HG02763 (cell line): Measurements from ENCODE around the gene POMGNT2.

Source experiments
- ATAC-seq: cut with Tn5 transposase; IDR thresholded peaks from one replicate; pipeline ENCODE4 v1.9.1; 2021; ENCODE audit warnings: mild to moderate bottlenecking, moderate library complexity; ENCODE audit not compliant: unreplicated experiment

The POMGNT2 gene

GRCh38 chr3:43105596-43106292, at the start of gene POMGNT2:
Gene POMGNT2, minus strand, starts transcription at chr3:43106079. Its CDS starts 24,648 bp downstream, at chr3:43081431.
- ATAC-seq, result peak; percentile 92

- ATAC-seq, result no peak
Observed at GRCh38 chr3:43154980-43155379, 49.1 kb upstream of the POMGNT2 start.

GRCh38 chr3:43153216-43154083, 47.6 kb upstream of the POMGNT2 start:
- no peak for ATAC-seq

- no peak for ATAC-seq
Observed at GRCh38 chr3:43152649-43153048, 46.8 kb upstream of the POMGNT2 start.

- no peak for ATAC-seq
Observed at GRCh38 chr3:43148033-43148432, 42.2 kb upstream of the POMGNT2 start.

- ATAC-seq, result no peak
Observed at GRCh38 chr3:43146599-43146998, 40.7 kb upstream of the POMGNT2 start.

GRCh38 chr3:43144761-43145490, 39.0 kb upstream of the POMGNT2 start:
- no peak for ATAC-seq

GRCh38 chr3:43142472-43142871, 36.6 kb upstream of the POMGNT2 start:
- no peak for ATAC-seq

GRCh38 chr3:43138488-43139231, 32.8 kb upstream of the POMGNT2 start:
- no peak for ATAC-seq

GRCh38 chr3:43132870-43133636, 27.2 kb upstream of the POMGNT2 start:
- no peak for ATAC-seq

- no peak for ATAC-seq
Observed at GRCh38 chr3:43132193-43132592, 26.3 kb upstream of the POMGNT2 start.

GRCh38 chr3:43128464-43128863, 22.6 kb upstream of the POMGNT2 start:
- ATAC-seq, result no peak

GRCh38 chr3:43126536-43126935, 20.7 kb upstream of the POMGNT2 start:
- ATAC-seq, result no peak

GRCh38 chr3:43123895-43124294, 18.0 kb upstream of the POMGNT2 start:
- no peak for ATAC-seq

GRCh38 chr3:43120937-43121336, 15.1 kb upstream of the POMGNT2 start:
- no peak for ATAC-seq

GRCh38 chr3:43117257-43117656, 11.4 kb upstream of the POMGNT2 start:
- ATAC-seq, result no peak

- ATAC-seq, result no peak
Observed at GRCh38 chr3:43113671-43114070, 7.8 kb upstream of the POMGNT2 start.

GRCh38 chr3:43106293-43106628, 382 bp upstream of the POMGNT2 start:
- no peak for ATAC-seq

GRCh38 chr3:43104660-43105595, 951 bp downstream of the POMGNT2 start:
- ATAC-seq, result no peak
